ENCODE results near the gene CTSO. TPM values are rescaled to one million over a fixed set of nuclear protein-coding genes. Genes with fewer than 3 reads are reported as not detected.

Gene CTSO, protein sequence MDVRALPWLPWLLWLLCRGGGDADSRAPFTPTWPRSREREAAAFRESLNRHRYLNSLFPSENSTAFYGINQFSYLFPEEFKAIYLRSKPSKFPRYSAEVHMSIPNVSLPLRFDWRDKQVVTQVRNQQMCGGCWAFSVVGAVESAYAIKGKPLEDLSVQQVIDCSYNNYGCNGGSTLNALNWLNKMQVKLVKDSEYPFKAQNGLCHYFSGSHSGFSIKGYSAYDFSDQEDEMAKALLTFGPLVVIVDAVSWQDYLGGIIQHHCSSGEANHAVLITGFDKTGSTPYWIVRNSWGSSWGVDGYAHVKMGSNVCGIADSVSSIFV
- total RNA-seq = 7.2 to 13.9 TPM (median 7.5 TPM) in 3 replicates
- long read RNA-seq, transcript CTSO-201 (8 exons, 2,954 nt) = major isoform, 25 of 26 reads
- long read RNA-seq, partial matches to known transcripts = 1 of 26 reads
- long read RNA-seq, other reads (novel, unspliced or antisense) = 0 of 26 reads

DNA sequence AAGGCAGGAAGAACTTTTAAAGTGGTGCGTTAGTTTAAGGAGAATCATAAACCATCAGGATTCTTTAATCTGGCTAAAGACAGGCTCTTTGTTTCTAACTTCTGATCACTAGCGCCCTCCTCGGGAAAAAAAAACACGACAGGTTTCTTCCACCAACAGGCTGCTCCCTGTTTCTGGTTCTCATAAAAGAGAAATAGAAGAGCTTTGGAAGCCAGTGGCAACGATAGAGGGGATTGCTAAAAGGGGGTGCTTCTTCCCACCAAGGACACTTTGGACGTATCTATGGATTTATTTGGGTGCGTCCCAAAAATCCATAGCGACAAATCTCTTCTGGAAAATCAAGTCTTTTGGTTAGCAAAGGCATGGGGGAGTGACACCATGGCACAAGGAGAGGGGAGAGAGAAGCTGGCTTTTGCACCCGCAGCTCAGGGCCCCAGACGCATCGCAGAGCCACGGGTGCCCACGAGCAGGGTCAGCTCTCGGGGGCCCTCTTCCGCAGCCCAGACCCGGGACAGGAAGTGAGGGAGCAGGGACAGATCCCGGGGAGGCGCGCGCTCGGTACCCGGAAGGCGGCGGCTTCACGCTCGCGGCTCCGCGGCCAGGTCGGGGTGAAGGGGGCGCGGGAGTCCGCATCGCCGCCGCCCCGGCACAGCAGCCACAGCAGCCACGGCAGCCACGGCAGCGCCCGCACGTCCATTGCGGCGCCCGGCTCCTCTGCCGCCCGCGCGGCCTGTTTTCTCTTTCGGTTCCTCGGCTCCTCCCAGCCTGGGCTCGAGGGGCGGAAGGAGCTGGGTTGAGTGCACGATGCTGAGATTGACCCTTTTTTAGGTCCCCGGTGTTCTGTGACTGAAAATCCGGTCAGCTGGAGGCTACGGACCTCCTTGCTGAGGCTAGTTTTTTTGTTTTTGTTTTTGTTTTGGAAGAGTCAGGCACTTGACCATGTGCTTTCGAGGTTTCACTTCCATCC is at the start of gene CTSO:
TSS of gene CTSO (minus strand) at position 716 of the 967 bp plus-strand sequence. CDS start at position 697, 19 bp downstream.
- no peaks in the 10 kb centered on the region for H3K27me3 Mint-ChIP-seq (ENCODE audit: low read depth)

DNA sequence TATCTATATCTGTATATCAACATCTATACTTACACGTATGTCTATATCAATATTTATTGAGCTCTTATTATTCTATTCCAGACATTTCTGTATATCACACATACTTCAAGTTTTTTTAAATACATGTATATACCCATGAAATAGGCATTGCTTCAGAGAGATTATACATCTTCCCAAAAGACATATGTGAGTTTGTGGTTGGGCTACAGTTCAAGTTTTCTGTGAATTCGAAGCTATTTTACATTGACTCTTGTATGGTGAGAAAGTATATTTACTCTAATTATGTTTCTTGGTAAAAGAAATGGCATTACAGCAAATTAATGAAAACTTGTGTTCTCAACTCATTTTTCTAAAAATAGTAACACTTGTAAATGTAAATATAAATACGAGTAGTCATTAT is 46.8 kb upstream of the CTSO start:
- TF ChIP-seq, protein P1, sequence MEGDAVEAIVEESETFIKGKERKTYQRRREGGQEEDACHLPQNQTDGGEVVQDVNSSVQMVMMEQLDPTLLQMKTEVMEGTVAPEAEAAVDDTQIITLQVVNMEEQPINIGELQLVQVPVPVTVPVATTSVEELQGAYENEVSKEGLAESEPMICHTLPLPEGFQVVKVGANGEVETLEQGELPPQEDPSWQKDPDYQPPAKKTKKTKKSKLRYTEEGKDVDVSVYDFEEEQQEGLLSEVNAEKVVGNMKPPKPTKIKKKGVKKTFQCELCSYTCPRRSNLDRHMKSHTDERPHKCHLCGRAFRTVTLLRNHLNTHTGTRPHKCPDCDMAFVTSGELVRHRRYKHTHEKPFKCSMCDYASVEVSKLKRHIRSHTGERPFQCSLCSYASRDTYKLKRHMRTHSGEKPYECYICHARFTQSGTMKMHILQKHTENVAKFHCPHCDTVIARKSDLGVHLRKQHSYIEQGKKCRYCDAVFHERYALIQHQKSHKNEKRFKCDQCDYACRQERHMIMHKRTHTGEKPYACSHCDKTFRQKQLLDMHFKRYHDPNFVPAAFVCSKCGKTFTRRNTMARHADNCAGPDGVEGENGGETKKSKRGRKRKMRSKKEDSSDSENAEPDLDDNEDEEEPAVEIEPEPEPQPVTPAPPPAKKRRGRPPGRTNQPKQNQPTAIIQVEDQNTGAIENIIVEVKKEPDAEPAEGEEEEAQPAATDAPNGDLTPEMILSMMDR (IDR thresholded peaks at IDR 0.05) = no peak
- peaks cover under 1% of the 10 kb centered on the region for H3K36me3 Mint-ChIP-seq (ENCODE audit: low read depth)
- H3K9me3 Mint-ChIP-seq (ENCODE audit: low read depth) = peaks cover 6% of the 10 kb centered on the region
- peaks cover 8% of the 10 kb centered on the region for H3K4me1 Mint-ChIP-seq (ENCODE audit: low read depth)
- H3K4me3 Mint-ChIP-seq (ENCODE audit: unreplicated experiment) = no peak overlapping the region
- H3K27me3 Mint-ChIP-seq (ENCODE audit: low read depth) = peaks cover 11% of the 10 kb centered on the region
- H3K27ac Mint-ChIP-seq (ENCODE audit: unreplicated experiment) = no peak overlapping the region
- DNase-seq (ENCODE audit: low spot score) = no peak

More for the DNA sequence above, at the start of gene CTSO:
- Mint-ChIP-seq H3K9me3 (ENCODE audit: low read depth) (no peaks in the 10 kb centered on the region), H3K4me3 (ENCODE audit: unreplicated experiment) (peak within 1 kb of the TSS; percentile 84), H3K27ac (ENCODE audit: unreplicated experiment) (peak within 1 kb of the TSS; percentile 98), H3K4me1 (ENCODE audit: low read depth) (peaks cover 18% of the 10 kb centered on the region), H3K36me3 (ENCODE audit: low read depth) (no peaks in the 10 kb centered on the region)
- no peak for DNase-seq (ENCODE audit: low spot score)
- TF ChIP-seq, protein P1 (IDR thresholded peaks at IDR 0.05) = peak; percentile 87

DNA sequence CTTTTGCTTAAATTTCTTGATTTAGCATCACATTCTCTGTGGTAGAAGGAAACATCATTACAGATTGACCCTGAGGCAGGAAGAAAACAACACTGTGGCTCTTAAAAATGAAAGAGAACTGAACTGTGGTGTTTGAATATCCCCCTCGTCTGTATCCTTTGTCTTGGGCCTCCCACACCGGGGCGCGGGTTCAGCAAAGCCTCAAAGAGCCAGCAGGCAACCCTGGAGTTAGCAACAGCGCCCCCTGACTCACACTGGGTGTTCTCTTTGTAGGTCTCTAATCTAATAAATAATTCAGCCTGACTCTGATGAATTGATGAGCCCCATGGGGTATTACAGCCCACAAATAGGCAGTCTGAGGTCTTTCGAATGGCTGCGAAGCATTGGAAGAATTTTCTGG is 46.1 kb upstream of the CTSO start:
- H3K9me3 Mint-ChIP-seq (ENCODE audit: low read depth) = peaks cover 5% of the 10 kb centered on the region
- TF ChIP-seq, protein P1 (IDR thresholded peaks at IDR 0.05) = peak; percentile 56
- no peak overlapping the region for H3K4me3 Mint-ChIP-seq (ENCODE audit: unreplicated experiment)
- peaks cover 12% of the 10 kb centered on the region for H3K27me3 Mint-ChIP-seq (ENCODE audit: low read depth)
- H3K36me3 Mint-ChIP-seq (ENCODE audit: low read depth) = no peaks in the 10 kb centered on the region
- H3K27ac Mint-ChIP-seq (ENCODE audit: unreplicated experiment) = no peak overlapping the region
- DNase-seq (ENCODE audit: low spot score) = no peak
- peaks cover 8% of the 10 kb centered on the region for H3K4me1 Mint-ChIP-seq (ENCODE audit: low read depth)

DNA sequence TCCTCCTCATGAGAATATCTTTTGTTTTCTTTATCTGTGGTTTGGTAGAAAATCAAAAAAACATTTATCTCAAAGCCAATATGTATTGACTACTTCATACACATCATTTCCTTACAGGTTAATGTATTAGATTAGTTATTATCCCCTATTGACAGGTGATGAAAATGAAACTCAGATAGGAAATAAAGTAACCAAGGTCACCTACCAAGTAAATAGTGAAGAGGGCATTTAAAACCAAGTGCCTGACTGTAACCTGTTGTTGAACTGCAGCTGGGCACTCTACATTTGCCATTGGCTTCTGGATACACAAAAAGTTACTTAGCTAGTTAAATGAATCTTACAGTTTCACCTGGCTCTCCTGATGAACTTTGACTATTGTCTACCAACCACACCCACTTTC is 41.4 kb upstream of the CTSO start:
- peaks cover 8% of the 10 kb centered on the region for H3K4me1 Mint-ChIP-seq (ENCODE audit: low read depth)
- no peak for DNase-seq (ENCODE audit: low spot score)
- H3K27me3 Mint-ChIP-seq (ENCODE audit: low read depth) = peaks cover 11% of the 10 kb centered on the region
- TF ChIP-seq, protein P1 (IDR thresholded peaks at IDR 0.05) = no peak
- peaks cover 6% of the 10 kb centered on the region for H3K36me3 Mint-ChIP-seq (ENCODE audit: low read depth)
- H3K9me3 Mint-ChIP-seq (ENCODE audit: low read depth) = peaks cover 7% of the 10 kb centered on the region
- H3K4me3 Mint-ChIP-seq (ENCODE audit: unreplicated experiment) = no peak overlapping the region
- H3K27ac Mint-ChIP-seq (ENCODE audit: unreplicated experiment) = no peak overlapping the region
